K562 (cell line): ENCODE measurements around the gene NCAPD2. TPM values are rescaled to one million over a fixed set of nuclear protein-coding genes. Genes with fewer than 3 reads are reported as not detected.
"Not testable (repeated sequence)": the region's sequence is repeated elsewhere in the genome, so short reads cannot be mapped to it uniquely, and the experiment has no call there.

Experiments
- RAD21 ChIP-seq, 2 experiments: fragments of 250-450 bp in 1 of 2; fragments of 450-650 bp in 1 of 2; sonication (Bioruptor Pico) in 1 of 2; formaldehyde crosslinking in 1 of 2; IDR thresholded peaks in 1 of 2; conservative IDR thresholded peaks in 1 of 2; 2 replicates each; pipeline versions ENCODE4 v1.4.0 to v1.8.0; 2020 to 2022; ENCODE audit warnings: mild to moderate bottlenecking in 2 of 2, moderate library complexity in 1 of 2
- REST ChIP-seq, 2 experiments: fragments of 450-650 bp; formaldehyde crosslinking in 1 of 2; IDR thresholded peaks; 2 replicates each; pipeline versions ENCODE4 v1.4.0 to v1.6.1; 2014 to 2020; ENCODE audit warnings: mild to moderate bottlenecking in 2 of 2, borderline replicate concordance in 1 of 2, low read depth in 1 of 2
- polyA plus RNA-seq, 8 experiments: library from polyadenylated mRNA; depleted of rRNA in 4 of 8; stranded (reverse) in 5 of 8; unstranded in 3 of 8; fragments of >200 nt; fragmentation: Nextera tagmentation in 2 of 8; fragmentation: Illumina TruSeq in 1 of 8; extraction: Ambion mirVana in 2 of 8; extraction: Trizol in 1 of 8; gene quantifications; 2 replicates each; pipeline versions ENCODE4 v1.2.1 to v1.2.3, GENCODE V29; 2011 to 2014; ENCODE audit warnings: inconsistent platforms in 1 of 8, missing spikeins in 1 of 8
- total RNA-seq, 7 experiments: library from RNA; depleted of rRNA in 6 of 7; stranded (reverse); fragments of >200 nt in 6 of 7; fragmentation: Illumina TruSeq in 2 of 7; extraction: Trizol in 2 of 7; gene quantifications; 2 replicates each; pipeline versions ENCODE4 v1.2.1 to v1.2.3, GENCODE V29; 2011 to 2021; ENCODE audit warnings: low replicate concordance in 1 of 7

NCAPD2 gene
- total and polyA plus RNA-seq, 9 of the 15 experiments (the other 6 are each of a cell fraction or from before 2014, with no cell fraction given), result 16.9 to 93.7 (median 68.3) TPM

- TF ChIP-seq REST (IDR thresholded peaks at IDR 0.05; ENCODE audit: borderline replicate concordance) (peak; percentile 34; the same call in 1 of the 2 replicates), RAD21 (CRISPR knock-in tag; conservative IDR thresholded peaks at IDR 0.05 in 1 of 2, IDR thresholded peaks at IDR 0.05 in 1 of 2) (peak; percentile 32 to 58)
- TF ChIP-seq REST (CRISPR knock-in tag; IDR thresholded peaks at IDR 0.05; ENCODE audit: low read depth), result not testable (repeated sequence)
Observed at GRCh38 chr12:6537580-6538419, 43.9 kb downstream of the NCAPD2 start (continued).
